Suprapubic skin (tissue), 4 donors: ENCODE measurements around the gene MORN4. TPM values are rescaled to one million over a fixed set of nuclear protein-coding genes. Genes with fewer than 3 reads are reported as not detected.

Experiments used
- DNase-seq, 2 donors: peaks; one replicate each; pipeline ENCODE4 v3.0.0-alpha.2; 2019; ENCODE audit warnings: low spot score in 2 of 2
- H3K27ac ChIP-seq: fragments of 200-600 bp; sonication (generic); one replicate; pipeline ENCODE4 v1.5.1; 2019
- H3K27me3 ChIP-seq: fragments of 200-600 bp; sonication (generic); one replicate; pipeline ENCODE4 v1.5.1; 2019
- H3K36me3 ChIP-seq: fragments of 200-600 bp; sonication (generic); one replicate; pipeline ENCODE4 v1.5.1; 2019
- H3K4me1 ChIP-seq: fragments of 200-600 bp; sonication (generic); one replicate; pipeline ENCODE4 v1.5.1; 2019
- H3K4me3 ChIP-seq: fragments of 200-600 bp; sonication (generic); one replicate; pipeline ENCODE4 v1.5.1; 2019; ENCODE audit warnings: mild to moderate bottlenecking
- H3K9me3 ChIP-seq: fragments of 200-600 bp; sonication (generic); one replicate; pipeline ENCODE4 v1.5.1; 2019
- EP300 ChIP-seq: sonication (generic); formaldehyde crosslinking; IDR thresholded peaks from one replicate; pipeline ENCODE4 v1.6.1; 2017; ENCODE audit warnings: antibody characterized with exemption
- POLR2A ChIP-seq, 2 donors: fragments of 450-650 bp; IDR thresholded peaks; one replicate each; pipeline ENCODE4 v1.6.1; 2017; ENCODE audit warnings: antibody characterized with exemption in 2 of 2, mild to moderate bottlenecking in 2 of 2, moderate library complexity in 2 of 2
- POLR2AphosphoS5 ChIP-seq, 3 donors: sonication (generic); formaldehyde crosslinking; IDR thresholded peaks; one replicate each; pipeline ENCODE4 v1.6.1; 2017; ENCODE audit warnings: antibody characterized with exemption in 3 of 3
- WGBS: methylation state at CpG from one replicate; pipeline ENCODE4 v1.1.5; 2018; 5-methylcytosine and 5-hydroxymethylcytosine counted together
- total RNA-seq, 4 donors: library from RNA; depleted of rRNA; stranded (reverse); fragments of >200 nt; gene quantifications; one replicate each; pipeline ENCODE4 v1.1.0, GENCODE V29; 2016
- TF ChIP-seq, protein P1 (sequence below), 2 donors: fragments of 200-600 bp in 1 of 2; fragments of 450-650 bp in 1 of 2; sonication (generic) in 1 of 2; IDR thresholded peaks; one replicate each; pipeline ENCODE4 v1.5.1; 2016 to 2019; ENCODE audit warnings: antibody characterized with exemption in 2 of 2, mild to moderate bottlenecking in 1 of 2, moderate library complexity in 1 of 2

The MORN4 gene
- total RNA-seq = 1 to 10 TPM; 1.3 to 5.6 (median 2.4) TPM

DNA sequence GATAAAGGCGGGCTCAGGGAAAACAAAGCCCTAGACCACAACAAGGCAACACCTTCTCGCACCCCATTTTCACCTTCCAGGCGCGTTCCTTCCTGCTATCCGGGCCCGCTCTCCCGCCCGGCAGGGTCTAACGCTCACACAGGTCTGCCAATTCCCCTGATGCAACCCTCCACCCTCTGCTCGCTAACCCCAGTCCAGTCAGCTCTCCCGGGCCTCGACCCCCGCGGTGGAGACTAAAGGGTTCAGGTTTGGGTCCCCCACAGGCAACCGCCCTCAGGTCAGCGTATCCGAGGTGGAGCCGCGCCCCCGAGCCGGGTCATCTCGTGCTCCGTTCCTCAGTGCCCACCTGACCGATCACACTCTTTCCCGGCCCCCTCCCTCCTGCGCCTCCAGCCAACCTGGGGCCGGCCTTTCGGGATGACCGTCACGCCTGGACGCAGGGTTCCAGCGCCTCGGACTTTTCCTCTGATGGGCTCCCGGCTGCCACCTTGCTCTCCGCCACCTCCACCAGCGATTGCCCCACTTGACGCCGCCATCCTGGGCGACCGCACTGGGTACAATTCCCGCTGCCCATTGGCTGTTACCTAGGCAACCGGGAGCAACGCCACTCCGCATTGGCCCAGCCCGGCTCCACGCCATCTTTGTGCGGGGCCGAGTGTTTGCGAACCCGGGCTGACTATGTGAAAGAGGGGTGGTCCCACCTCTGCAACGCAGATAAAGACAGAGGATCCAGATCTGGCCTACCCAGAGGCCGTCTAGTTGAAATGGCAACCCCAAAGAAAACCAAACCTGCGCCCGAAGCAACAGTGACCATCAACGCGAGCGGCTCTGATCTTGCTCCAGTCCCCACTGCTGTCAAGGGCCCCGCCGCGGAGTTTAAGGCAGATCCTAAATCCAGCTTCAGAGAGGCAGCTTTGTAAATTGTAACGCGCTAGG is at the start of gene MORN4:
Gene MORN4 (minus strand): TSS at position 552 of the 936 bp plus-strand sequence. CDS start 13,847 bp downstream, outside the sequence.
- WGBS = 4% methylated on average over 47 of the region's 62 CpGs

DNA sequence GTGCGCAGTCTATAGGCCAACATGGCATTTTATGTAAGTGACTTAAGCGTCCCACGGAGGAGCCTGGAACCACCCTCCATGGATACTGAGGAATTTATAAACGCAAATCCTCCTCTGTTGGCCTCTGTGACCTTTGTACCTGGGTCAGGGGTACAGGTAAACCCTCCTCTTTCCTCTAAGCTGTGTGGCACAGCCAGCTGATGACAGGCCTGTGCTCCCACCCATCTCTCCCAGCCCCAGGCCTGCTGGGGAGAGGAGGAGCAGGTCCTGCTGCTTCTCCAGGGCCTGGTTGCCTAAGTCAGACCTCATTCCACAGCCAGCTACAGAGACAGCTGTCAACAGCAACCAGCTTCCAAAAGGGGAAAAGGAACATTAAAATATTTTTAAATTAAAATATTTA is 48.7 kb upstream of the MORN4 start:
- TF ChIP-seq POLR2A (IDR thresholded peaks at IDR 0.05) (no peak), EP300 (no peak), POLR2AphosphoS5 (IDR thresholded peaks at IDR 0.05) (no peak)
- TF ChIP-seq, protein P1, sequence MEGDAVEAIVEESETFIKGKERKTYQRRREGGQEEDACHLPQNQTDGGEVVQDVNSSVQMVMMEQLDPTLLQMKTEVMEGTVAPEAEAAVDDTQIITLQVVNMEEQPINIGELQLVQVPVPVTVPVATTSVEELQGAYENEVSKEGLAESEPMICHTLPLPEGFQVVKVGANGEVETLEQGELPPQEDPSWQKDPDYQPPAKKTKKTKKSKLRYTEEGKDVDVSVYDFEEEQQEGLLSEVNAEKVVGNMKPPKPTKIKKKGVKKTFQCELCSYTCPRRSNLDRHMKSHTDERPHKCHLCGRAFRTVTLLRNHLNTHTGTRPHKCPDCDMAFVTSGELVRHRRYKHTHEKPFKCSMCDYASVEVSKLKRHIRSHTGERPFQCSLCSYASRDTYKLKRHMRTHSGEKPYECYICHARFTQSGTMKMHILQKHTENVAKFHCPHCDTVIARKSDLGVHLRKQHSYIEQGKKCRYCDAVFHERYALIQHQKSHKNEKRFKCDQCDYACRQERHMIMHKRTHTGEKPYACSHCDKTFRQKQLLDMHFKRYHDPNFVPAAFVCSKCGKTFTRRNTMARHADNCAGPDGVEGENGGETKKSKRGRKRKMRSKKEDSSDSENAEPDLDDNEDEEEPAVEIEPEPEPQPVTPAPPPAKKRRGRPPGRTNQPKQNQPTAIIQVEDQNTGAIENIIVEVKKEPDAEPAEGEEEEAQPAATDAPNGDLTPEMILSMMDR (IDR thresholded peaks at IDR 0.05) = no peak
- Histone ChIP-seq H3K9me3 (no peaks in the 10 kb centered on the region), H3K4me3 (peak overlapping the region; percentile 3), H3K36me3 (peaks cover 25% of the 10 kb centered on the region), H3K27me3 (no peaks in the 10 kb centered on the region), H3K4me1 (peaks cover 69% of the 10 kb centered on the region), H3K27ac (peak overlapping the region; percentile 38)
- DNase-seq = no peak
- WGBS = 60% methylated on average over 4 of the region's 4 CpGs

More for the DNA sequence above, at the start of gene MORN4:
- no peaks in the 10 kb centered on the region for H3K9me3 ChIP-seq
- peak within 1 kb of the TSS; percentile 85 for H3K4me3 ChIP-seq
- peak; percentile 97 to 98 for DNase-seq
- TF ChIP-seq POLR2A (IDR thresholded peaks at IDR 0.05) (no peak), POLR2AphosphoS5 (IDR thresholded peaks at IDR 0.05) (peak in 1 of 3 donors; percentile 19)
- H3K27ac ChIP-seq = no peak within 1 kb of the TSS
- H3K4me1 ChIP-seq = peaks cover 6% of the 10 kb centered on the region
- H3K27me3 ChIP-seq = no peaks in the 10 kb centered on the region
- H3K36me3 ChIP-seq = no peaks in the 10 kb centered on the region

- Histone ChIP-seq H3K4me1 (peaks cover 52% of the 10 kb centered on the region), H3K36me3 (peaks cover 49% of the 10 kb centered on the region), H3K4me3 (no peak overlapping the region), H3K27ac (no peak overlapping the region), H3K27me3 (no peaks in the 10 kb centered on the region), H3K9me3 (no peaks in the 10 kb centered on the region)
- 95% methylated on average over 11 of the region's 16 CpGs for WGBS
- TF ChIP-seq POLR2AphosphoS5 (IDR thresholded peaks at IDR 0.05) (no peak), POLR2A (IDR thresholded peaks at IDR 0.05) (no peak), EP300 (no peak)
- TF ChIP-seq, protein P1 (IDR thresholded peaks at IDR 0.05) = no peak
- DNase-seq = no peak
Observed at GRCh38 chr10:97679594-97679993, 46.3 kb upstream of the MORN4 start.

DNA sequence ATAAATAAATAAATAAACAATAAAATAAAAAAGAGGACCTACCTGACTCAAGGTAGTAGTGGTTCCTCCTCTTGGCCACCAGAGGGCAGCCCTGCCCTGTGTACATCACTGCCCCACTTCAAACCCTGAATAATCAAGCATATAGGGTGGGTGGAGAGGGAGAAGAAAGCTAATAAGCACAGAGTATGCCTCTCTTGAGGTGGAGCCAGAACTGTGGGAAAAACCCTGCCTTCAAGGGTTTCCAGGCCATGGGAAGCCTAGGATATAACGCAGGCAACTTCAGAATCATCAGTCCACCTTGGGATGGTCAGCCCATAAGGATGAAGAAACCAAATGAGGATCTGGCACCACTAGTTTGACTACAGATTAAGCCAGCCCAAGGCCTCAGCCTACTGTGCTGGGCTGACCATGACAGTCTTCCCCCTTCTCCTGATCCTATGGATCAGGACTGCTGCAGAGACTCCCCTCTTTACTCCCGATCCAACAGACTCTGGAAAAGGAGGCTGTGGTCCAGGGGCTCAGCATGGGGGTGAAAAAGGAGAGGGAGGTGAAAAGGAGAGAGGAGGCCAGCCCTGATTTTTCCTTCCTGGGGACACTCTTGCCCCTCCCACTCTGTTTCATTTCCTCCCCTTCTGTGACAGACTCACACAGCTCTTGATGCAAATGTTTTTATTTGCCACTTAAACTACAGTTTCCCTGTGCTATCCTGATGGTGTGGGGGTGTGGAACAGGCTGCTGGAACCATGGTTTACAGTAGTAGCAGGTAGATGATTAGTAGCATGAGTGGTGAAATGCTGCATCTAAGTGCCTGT is 43.7 kb upstream of the MORN4 start:
- H3K27me3 ChIP-seq = no peaks in the 10 kb centered on the region
- H3K4me1 ChIP-seq = peaks cover 26% of the 10 kb centered on the region
- TF ChIP-seq EP300 = no peak
- TF ChIP-seq, protein P1 (IDR thresholded peaks at IDR 0.05) = peak; percentile 49 to 87
- H3K9me3 ChIP-seq = no peaks in the 10 kb centered on the region
- no peak for DNase-seq
- WGBS = 93% methylated on average over 2 of the region's 2 CpGs
- no peak overlapping the region for H3K4me3 ChIP-seq
- no peak overlapping the region for H3K27ac ChIP-seq
- H3K36me3 ChIP-seq = peaks cover 68% of the 10 kb centered on the region

DNA sequence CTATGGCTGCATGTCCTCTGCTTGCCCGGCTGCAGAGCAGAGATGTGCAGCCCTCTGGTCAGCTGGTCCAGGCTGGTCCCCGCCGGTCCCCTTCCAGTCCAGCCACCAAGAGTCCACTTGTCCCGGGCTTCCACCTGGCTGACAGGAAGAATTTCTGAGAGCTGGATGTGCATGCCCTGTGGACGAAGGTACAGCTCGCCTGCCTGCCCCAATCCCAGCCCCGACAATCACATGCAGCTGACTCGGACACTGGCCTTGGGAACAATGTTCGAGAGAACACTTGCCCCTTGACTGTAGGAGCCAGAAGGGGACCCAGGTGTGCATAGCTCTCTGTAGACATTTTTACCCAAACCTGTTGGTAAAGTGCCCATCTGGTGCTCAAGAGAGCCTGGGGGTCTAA is 41.9 kb upstream of the MORN4 start:
- WGBS = 91% methylated on average over 6 of the region's 9 CpGs
- no peaks in the 10 kb centered on the region for H3K9me3 ChIP-seq
- H3K4me1 ChIP-seq = peaks cover 15% of the 10 kb centered on the region
- DNase-seq = no peak
- H3K4me3 ChIP-seq = no peak overlapping the region
- no peak overlapping the region for H3K27ac ChIP-seq
- H3K27me3 ChIP-seq = no peaks in the 10 kb centered on the region
- TF ChIP-seq POLR2A (IDR thresholded peaks at IDR 0.05) (no peak), POLR2AphosphoS5 (IDR thresholded peaks at IDR 0.05) (no peak), EP300 (no peak)
- TF ChIP-seq, protein P1 (IDR thresholded peaks at IDR 0.05) = no peak
- peaks cover 83% of the 10 kb centered on the region for H3K36me3 ChIP-seq
